Muscle layer of colon (tissue), 2 donors: ENCODE measurements around the gene LPIN2.
"Not testable (repeated sequence)": the region's sequence is repeated elsewhere in the genome, so short reads cannot be mapped to it uniquely, and the experiment has no call there.

Experiments used
- H3K27ac ChIP-seq: one replicate; pipeline ENCODE4 v1.7.0; 2013; ENCODE audit warnings: low read depth, mild to moderate bottlenecking, low read length, moderate library complexity
- H3K27me3 ChIP-seq, 2 donors: one replicate each; pipeline ENCODE4 v1.7.0; 2013; ENCODE audit warnings: low read length in 2 of 2, mild to moderate bottlenecking in 2 of 2; ENCODE audit not compliant: insufficient read depth in 2 of 2, control insufficient read depth in 1 of 2
- H3K36me3 ChIP-seq: one replicate; pipeline ENCODE4 v1.7.0; 2013; ENCODE audit warnings: mild to moderate bottlenecking, low read length; ENCODE audit not compliant: insufficient read depth
- H3K4me1 ChIP-seq: one replicate; pipeline ENCODE4 v1.7.0; 2013; ENCODE audit warnings: mild to moderate bottlenecking, low read length; ENCODE audit not compliant: insufficient read depth
- H3K4me3 ChIP-seq, 2 donors: one replicate each; pipeline ENCODE4 v1.7.0; 2013; ENCODE audit warnings: low read length in 2 of 2, low read depth in 1 of 2, mild to moderate bottlenecking in 1 of 2, moderate library complexity in 1 of 2
- H3K9ac ChIP-seq: one replicate; pipeline ENCODE4 v1.7.0; 2013; ENCODE audit warnings: low read length
- H3K9me3 ChIP-seq: one replicate; pipeline ENCODE4 v1.7.0; 2013; ENCODE audit warnings: mild to moderate bottlenecking, low read length
- donor health status: abdominal sarcoma.
- donor health status: Adenocarcinoma of cecum.

The LPIN2 gene

DNA sequence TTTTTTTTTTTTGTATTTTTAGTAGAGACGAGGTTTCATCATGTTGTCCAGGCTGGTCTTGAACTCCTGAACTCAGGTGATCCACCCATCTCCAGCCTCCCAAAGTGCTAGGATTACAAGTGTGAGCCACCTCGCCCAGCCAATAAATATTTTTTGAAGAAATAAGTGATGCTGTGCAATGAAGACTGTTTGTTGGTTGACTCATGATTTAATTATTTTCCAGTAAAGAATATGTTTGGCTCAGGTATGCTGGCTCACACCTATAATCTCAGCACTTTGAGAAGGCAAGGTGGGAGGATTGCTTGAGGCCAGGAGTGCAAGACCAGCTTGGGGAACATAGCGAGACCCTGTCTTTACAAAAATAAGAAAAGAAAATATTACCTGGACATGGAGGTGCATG lies 41.8 kb upstream of the LPIN2 start:
- Histone ChIP-seq H3K27me3 (no peaks in the 10 kb centered on the region), H3K9ac (no peak overlapping the region), H3K9me3 (no peaks in the 10 kb centered on the region), H3K4me1 (no peaks in the 10 kb centered on the region), H3K27ac (no peak overlapping the region), H3K36me3 (no peaks in the 10 kb centered on the region), H3K4me3 (no peak overlapping the region)

DNA sequence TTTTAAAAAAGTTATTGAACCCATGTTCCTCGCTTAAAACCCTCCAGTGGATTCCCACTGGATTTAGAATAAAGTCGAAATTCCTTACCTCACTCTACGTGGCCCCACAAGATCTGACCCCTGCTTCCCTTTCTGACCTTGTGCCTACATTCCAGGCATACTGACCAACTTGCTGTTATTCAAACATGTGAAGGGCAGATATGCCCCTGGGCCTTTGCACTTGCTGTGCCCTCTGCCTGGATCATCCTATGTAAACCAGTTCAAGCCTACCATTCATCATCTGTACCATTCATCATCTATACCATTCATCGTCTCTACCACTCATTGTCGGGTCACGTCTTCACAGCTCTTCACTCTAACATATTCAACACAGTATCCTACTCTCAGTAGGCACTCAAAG lies 41.3 kb upstream of the LPIN2 start:
- H3K27ac ChIP-seq: no peak overlapping the region
- no peaks in the 10 kb centered on the region for H3K36me3 ChIP-seq
- no peaks in the 10 kb centered on the region for H3K27me3 ChIP-seq
- no peak overlapping the region for H3K4me3 ChIP-seq
- H3K9me3 ChIP-seq: no peaks in the 10 kb centered on the region
- no peaks in the 10 kb centered on the region for H3K4me1 ChIP-seq
- H3K9ac ChIP-seq: no peak overlapping the region

DNA sequence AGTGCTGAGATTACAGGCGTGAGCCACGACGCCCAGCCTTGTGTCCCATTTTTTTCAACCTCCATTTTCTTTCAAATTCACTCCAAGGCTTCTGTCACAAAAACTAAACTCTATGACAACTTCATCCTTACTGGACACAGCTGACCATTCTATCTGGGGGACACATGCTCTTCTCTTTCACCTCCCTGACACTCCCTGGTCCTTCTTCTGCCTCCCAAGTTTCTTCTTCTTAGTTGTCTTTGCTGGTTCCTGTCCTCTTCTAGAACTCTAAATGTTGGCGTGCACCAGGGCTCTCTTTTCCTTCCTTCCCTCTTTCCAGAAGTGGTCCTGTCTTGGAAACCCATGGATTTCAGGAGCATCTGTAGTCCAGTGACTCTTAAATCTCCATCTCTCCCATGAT lies 40.1 kb upstream of the LPIN2 start:
- H3K9me3 ChIP-seq: no peaks in the 10 kb centered on the region

DNA sequence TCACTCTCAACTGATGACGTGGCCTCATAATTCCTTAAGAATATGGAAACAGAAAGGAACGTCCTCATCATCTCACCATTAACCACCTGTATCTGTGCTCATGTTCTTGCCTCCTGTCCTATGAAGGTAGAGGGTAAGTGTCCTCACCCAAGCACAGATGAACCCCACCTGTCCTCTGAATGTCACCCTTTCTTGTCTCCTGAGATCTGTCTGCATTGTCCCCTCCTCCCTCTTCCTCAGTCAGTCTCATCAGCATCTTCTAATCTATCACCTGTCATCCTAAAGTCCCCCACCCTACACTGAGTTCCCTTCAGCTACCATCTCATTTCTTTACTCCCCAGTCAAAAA lies 39.4 kb upstream of the LPIN2 start:
- H3K9ac ChIP-seq: no peak overlapping the region
- H3K27me3 ChIP-seq: no peaks in the 10 kb centered on the region
- H3K27ac ChIP-seq: no peak overlapping the region
- no peak overlapping the region for H3K4me3 ChIP-seq
- no peaks in the 10 kb centered on the region for H3K9me3 ChIP-seq
- H3K4me1 ChIP-seq: no peaks in the 10 kb centered on the region
- H3K36me3 ChIP-seq: no peaks in the 10 kb centered on the region

More for the DNA sequence above, 40.1 kb upstream of the LPIN2 start:
- Histone ChIP-seq H3K9ac (no peak overlapping the region), H3K27me3 (no peaks in the 10 kb centered on the region), H3K4me3 (no peak overlapping the region), H3K4me1 (no peaks in the 10 kb centered on the region), H3K36me3 (no peaks in the 10 kb centered on the region), H3K27ac (no peak overlapping the region)

DNA sequence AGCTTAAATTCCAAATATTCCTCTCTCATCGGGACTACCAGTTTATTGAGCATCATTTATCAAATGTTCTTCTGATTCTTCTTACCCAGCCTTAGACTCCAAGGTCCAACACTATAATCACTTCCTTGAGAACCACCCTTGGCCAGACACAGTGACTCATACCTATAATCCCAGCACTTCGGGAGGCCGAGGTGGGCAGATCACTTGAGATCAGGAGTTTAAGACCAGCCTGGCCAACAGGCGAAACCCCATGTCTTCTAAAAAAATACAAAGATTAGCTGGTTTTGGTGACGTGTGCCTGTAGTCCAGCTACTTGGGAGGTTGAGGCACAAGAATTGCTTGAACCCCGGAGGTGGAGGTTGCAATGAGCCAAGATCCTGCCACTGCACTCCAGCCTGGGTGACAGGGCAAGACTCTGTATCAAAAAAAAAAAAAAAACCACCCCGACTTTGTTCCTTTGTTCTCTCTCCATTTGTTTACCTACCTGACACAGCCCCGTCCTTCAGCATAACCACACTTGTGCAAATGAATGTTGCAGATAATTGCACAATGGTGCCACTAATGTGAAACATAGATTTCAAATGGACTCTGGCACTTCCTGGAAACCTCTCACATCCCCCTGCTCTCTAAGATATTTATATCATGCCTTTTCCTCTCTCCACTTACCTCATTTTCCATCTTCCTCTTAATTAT lies 38.9 kb upstream of the LPIN2 start:
- H3K36me3 ChIP-seq: no peaks in the 10 kb centered on the region
- H3K27me3 ChIP-seq: no peaks in the 10 kb centered on the region
- no peaks in the 10 kb centered on the region for H3K4me1 ChIP-seq
- H3K9ac ChIP-seq: no peak overlapping the region
- H3K27ac ChIP-seq: no peak overlapping the region
- H3K4me3 ChIP-seq: no peak overlapping the region
- no peaks in the 10 kb centered on the region for H3K9me3 ChIP-seq

DNA sequence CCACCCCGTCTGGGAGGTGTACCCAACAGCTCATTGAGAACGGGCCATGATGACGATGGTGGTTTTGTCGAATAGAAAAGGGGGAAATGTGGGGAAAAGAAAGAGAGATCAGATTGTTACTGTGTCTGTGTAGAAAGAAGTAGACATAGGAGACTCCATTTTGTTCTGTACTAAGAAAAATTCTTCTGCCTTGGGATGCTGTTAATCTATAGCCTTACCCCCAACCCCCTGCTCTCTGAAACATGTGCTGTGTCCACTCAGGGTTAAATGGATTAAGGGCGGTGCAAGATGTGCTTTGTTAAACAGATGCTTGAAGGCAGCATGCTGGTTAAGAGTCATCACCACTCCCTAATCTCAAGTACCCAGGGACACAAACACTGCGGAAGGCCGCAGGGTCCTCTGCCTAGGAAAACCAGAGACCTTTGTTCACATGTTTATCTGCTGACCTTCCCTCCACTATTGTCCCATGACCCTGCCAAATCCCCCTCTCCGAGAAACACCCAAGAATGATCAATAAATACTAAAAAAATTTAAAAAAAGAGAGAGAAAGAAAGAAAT lies 37.0 kb upstream of the LPIN2 start:
- H3K27me3 ChIP-seq, H3K9me3 ChIP-seq, H3K4me3 ChIP-seq, H3K9ac ChIP-seq, H3K27ac ChIP-seq, H3K4me1 ChIP-seq, H3K36me3 ChIP-seq: not testable (repeated sequence)

DNA sequence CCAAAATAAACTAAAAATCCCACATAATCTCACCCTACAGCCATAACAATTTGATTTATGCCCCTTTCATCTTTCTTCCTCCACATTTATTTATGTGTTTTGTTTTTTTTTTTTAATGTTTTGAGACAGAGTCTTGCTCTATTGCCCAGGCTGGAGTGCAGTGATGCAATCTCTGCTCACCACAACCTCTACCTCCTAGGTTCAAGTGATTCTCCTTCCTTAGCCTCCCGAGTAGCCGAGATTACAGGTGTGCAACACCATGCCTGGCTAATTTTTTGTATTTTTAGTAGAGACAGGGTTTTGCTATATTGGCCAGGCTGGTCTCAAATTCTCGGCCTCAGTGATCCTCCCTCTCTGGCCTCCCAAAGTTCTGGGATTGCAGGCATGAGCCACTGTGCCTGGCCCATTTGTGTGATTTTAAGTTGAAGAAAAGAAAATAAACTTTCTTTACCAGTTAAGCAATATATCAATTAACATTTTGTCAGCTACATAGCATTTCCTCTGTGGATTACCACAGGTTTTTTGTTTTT lies 35.9 kb upstream of the LPIN2 start:
- no peaks in the 10 kb centered on the region for H3K27me3 ChIP-seq
- no peak overlapping the region for H3K4me3 ChIP-seq
- H3K9me3 ChIP-seq: no peaks in the 10 kb centered on the region
- no peaks in the 10 kb centered on the region for H3K4me1 ChIP-seq
- H3K27ac ChIP-seq: no peak overlapping the region
- no peaks in the 10 kb centered on the region for H3K36me3 ChIP-seq
- no peak overlapping the region for H3K9ac ChIP-seq

DNA sequence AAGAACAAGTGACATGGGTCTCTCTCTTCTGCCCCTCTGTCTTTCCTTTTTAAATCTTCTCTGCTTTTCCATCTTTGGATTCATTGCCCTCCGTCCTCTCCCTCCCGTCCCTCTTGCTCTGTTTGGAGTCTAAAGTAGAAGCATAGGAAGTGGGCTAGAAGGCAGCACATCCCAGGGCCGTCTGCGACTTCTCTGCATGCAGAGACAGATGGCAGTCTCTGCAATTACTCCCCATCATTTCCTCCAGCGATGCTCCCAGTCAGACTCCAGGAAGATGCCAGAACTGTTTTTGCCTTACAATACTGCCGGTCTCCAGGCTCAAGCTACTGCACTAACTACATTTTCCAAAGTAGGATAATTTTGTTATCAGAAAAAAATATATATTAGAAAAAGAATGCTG lies 35.2 kb upstream of the LPIN2 start:
- H3K4me3 ChIP-seq: no peak overlapping the region
- H3K27me3 ChIP-seq: no peaks in the 10 kb centered on the region
- no peak overlapping the region for H3K9ac ChIP-seq
- no peaks in the 10 kb centered on the region for H3K4me1 ChIP-seq
- no peaks in the 10 kb centered on the region for H3K9me3 ChIP-seq
- H3K27ac ChIP-seq: no peak overlapping the region
- no peaks in the 10 kb centered on the region for H3K36me3 ChIP-seq

DNA sequence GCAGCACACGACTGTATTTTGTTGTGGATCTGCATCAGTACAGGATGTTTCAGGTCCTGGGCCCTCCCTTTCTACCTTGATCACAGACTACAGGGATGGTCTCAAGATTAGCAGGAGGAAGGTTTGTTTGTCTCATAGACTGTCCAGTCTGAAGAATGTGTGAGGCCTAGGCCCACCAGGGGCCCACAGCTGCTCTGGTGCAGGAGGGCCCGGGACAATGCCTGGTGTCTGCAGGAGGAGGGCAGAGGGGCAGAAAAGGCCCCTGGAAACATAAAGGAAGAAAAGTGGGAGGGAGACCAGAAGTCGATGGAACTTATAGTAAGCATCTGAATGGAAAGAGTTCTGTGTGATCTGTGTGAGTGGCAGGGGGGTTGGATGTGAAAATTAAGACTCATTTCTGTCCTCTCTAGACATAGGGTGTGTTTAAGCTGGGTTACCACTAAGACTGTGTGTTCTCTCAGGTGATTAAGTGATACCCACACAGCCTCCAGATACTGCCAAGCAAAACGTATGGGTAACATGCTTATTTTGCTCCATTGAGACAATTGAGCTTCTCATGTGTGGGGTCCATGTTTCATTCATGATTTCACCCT lies 33.4 kb upstream of the LPIN2 start:
- H3K27ac ChIP-seq: no peak overlapping the region
- H3K4me3 ChIP-seq: no peak overlapping the region
- H3K4me1 ChIP-seq: no peaks in the 10 kb centered on the region
- H3K9ac ChIP-seq: no peak overlapping the region
- H3K36me3 ChIP-seq: no peaks in the 10 kb centered on the region
- no peaks in the 10 kb centered on the region for H3K27me3 ChIP-seq
- no peaks in the 10 kb centered on the region for H3K9me3 ChIP-seq

DNA sequence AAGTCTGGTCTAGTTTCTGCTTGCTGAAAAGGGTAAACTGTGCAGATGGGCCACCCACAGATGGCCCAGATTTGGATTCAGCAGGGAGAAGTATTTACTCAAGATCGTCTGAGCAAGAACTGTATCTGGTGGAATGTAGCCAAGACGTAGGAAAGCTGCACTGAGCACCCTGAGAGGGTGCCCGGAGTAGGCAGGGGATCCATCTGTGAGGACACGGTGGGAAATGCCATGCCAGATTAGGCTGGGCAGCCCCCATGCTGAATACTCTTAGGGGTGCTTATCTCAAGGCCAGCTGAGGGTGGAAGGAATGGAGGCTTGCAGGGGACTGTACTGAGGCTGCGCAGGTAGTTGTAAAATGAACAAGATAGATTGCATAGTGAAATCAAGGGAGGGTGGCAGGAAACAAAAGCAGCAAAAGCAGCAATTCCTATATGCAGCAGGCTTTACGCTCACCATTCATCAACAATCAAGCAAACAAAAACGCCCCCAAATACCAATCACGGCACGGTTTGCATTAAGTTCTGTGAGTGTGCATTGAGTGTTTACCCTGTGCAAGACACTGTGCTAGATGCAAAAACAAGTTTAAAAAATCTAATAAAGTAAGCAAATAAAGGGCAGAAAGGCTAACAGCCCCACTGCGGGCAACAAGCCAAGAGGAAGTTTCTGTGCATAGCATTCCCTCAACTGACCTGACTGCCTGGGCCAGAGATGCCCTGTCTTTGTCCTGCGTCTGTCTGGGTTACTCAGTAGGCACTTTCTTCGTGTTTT lies 32.2 kb upstream of the LPIN2 start:
- no peaks in the 10 kb centered on the region for H3K9me3 ChIP-seq
- H3K9ac ChIP-seq: no peak overlapping the region
- no peak overlapping the region for H3K27ac ChIP-seq
- no peaks in the 10 kb centered on the region for H3K27me3 ChIP-seq
- no peaks in the 10 kb centered on the region for H3K36me3 ChIP-seq
- H3K4me3 ChIP-seq: no peak overlapping the region
- no peaks in the 10 kb centered on the region for H3K4me1 ChIP-seq

DNA sequence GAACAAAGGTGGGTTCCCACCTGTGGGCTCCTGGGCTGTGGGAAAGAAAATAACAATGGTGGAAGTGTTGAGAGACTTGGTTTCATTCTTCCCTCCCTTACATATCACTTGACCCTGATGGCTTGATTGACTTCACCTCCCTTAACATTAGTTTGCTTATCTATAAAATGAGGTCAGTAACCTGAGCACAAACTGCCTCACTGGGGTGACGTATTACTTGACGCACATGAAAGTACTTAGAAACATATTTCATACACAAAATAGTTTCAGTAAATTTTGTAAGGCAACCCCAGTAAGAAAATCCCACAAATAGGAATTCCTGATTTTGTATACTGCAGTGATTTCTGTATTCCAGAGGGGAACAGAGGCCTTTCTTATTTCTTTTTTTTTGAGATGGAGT lies 29.4 kb upstream of the LPIN2 start:
- no peaks in the 10 kb centered on the region for H3K36me3 ChIP-seq
- no peak overlapping the region for H3K9ac ChIP-seq
- H3K4me1 ChIP-seq: no peaks in the 10 kb centered on the region
- no peak overlapping the region for H3K4me3 ChIP-seq
- H3K9me3 ChIP-seq: no peaks in the 10 kb centered on the region
- H3K27ac ChIP-seq: no peak overlapping the region
- H3K27me3 ChIP-seq: no peaks in the 10 kb centered on the region
